Measurements from ENCODE around the gene MLXIP.
A peak's percentile ranks its signal among the peaks of the same experiment; 100 is the strongest.

Gene MLXIP

DNA sequence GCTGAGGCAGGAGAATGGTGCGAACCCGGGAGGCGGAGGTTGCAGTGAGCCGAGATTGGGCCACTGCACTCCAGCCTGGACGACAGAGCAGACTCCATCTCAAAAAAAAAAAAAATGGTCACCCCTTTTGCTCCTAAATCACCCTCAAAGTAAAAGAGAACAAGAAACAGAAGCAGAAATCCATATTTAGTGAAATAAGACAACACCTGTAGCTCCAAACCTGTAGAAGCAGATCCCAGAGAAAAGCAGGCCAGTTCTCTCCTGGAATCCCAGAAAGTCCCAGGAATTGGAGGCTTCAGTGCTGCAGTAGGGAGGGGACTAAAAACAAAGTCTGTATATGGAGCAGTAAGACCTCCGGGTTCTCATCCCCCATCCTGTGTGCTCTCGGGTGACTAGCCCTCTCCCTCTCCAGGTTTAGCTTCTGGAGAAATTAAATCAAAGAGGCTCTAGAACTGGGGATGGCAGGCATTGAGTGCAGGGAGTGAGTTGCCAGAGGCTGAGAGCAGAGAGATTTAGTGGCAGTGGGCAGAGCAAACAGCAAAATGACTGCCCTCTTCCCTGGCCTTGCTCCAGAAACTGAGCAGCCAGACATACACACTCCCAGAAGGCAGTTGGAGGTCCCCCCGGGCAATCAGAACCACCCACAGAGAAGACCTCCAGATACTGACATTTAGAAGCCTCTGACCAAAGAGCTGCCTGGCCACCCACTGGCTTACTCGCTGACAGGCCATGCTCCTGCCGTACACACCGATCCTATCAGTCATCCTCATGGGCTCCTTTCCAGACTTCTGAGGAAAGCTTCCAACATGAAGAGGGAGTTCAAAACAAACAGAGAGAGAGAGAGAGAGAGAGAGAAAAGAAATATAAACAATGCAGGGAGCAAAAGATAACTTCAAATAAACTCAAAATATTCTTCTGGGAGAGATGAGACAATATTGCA is 6.3 kb upstream of the MLXIP start:
- Histone ChIP-seq H3K9me3 (ENCODE audit: severe bottlenecking) (no peaks in the 10 kb centered on the region), H3K36me3 (no peaks in the 10 kb centered on the region), H3K4me3 (ENCODE audit: low read depth, low read length) (no peak overlapping the region), H3K27ac (no peak overlapping the region), H3K27me3 (ENCODE audit: insufficient read depth, low read depth, severe bottlenecking) (no peaks in the 10 kb centered on the region)
- TF ChIP-seq CTCF (IDR thresholded peaks at IDR 0.05; ENCODE audit: low read depth, low read length) = no peak
- no peak for DNase-seq

- no peak for DNase-seq
These were observed 4.7 kb upstream of the MLXIP start for GRCh38 chr12:122073815-122074214.

DNA sequence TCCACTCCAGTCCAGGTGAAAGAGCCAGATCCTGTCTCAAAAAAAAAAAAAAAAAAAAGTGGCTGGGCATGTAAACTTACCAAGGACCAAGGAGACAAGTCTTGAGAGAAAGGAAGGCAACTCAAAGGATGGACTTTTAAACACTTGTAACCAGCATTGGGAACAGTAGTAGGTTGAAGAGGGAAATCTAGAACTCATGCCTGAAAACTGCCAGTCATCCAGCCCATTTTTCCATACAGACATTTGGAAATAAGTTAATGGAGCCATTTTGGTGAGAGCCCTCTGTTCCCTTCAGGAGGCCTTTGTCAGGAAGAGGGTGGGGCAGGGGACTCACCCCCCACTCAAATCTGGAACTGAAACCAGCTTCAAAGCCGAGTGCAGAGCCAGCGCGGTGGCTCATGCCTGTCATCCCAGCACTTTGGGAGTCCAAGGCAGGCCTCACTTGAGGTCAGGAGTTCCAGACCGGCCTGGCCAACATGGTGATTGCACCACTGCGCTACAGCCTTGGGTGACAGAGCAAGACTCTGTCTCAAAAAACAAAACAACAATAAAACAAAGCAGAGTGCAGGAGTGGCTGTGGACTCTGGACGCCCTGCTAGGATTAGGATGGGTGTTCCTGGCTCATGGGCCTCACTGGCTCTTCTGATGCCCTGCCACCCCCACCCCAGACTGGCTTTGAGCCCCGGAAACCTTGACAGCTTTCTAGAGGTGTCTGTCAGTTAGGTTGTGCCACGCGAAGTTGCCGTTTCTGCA is 1.6 kb upstream of the MLXIP start:
- Histone ChIP-seq H3K36me3 (no peaks in the 10 kb centered on the region), H3K9me3 (ENCODE audit: severe bottlenecking) (no peaks in the 10 kb centered on the region), H3K27me3 (ENCODE audit: insufficient read depth, low read depth, severe bottlenecking) (peaks cover 23% of the 10 kb centered on the region), H3K4me3 (ENCODE audit: low read depth, low read length) (no peak overlapping the region), H3K27ac (no peak overlapping the region)
- no peak for TF ChIP-seq CTCF (IDR thresholded peaks at IDR 0.05; ENCODE audit: low read depth, low read length)
- no peak for DNase-seq

More at GRCh38 chr12:122073815-122074214, 4.7 kb upstream of the MLXIP start:
- Histone ChIP-seq H3K27me3 (ENCODE audit: insufficient read depth, low read depth, severe bottlenecking) (no peaks in the 10 kb centered on the region), H3K4me3 (ENCODE audit: low read depth, low read length) (no peak overlapping the region), H3K36me3 (no peaks in the 10 kb centered on the region), H3K9me3 (ENCODE audit: severe bottlenecking) (no peaks in the 10 kb centered on the region), H3K27ac (no peak overlapping the region)
- no peak for TF ChIP-seq CTCF (IDR thresholded peaks at IDR 0.05; ENCODE audit: low read depth, low read length)

DNA sequence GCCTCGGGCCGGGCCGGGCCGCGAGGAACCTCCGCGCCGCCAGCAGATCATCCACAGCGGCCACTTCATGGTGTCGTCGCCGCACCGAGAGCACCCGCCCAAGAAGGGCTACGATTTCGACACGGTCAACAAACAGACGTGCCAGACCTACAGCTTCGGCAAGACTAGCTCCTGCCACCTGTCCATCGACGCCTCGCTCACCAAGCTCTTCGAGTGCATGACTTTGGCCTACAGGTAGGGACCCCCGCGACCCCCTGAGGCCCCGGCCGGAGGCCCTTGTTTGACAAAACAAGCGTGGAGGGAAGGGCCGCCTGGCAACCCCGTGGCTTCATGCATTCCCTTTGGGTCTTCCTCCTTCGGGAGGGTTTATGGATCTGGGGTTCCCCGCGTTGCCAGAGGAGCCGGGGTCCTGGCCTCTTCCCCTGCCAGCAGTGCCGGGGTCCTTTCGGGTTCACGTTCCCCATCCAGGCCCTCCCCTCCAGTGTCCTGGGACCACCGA is 526 bp downstream of the MLXIP start:
- peak; percentile 22 for DNase-seq
- peak overlapping the region; percentile 49 for H3K4me3 ChIP-seq (ENCODE audit: low read depth, low read length)
- TF ChIP-seq CTCF (IDR thresholded peaks at IDR 0.05; ENCODE audit: low read depth, low read length) = no peak
- peaks cover 26% of the 10 kb centered on the region for H3K27me3 ChIP-seq (ENCODE audit: insufficient read depth, low read depth, severe bottlenecking)
- no peaks in the 10 kb centered on the region for H3K9me3 ChIP-seq (ENCODE audit: severe bottlenecking)
- no peaks in the 10 kb centered on the region for H3K36me3 ChIP-seq
- no peak overlapping the region for H3K27ac ChIP-seq

DNA sequence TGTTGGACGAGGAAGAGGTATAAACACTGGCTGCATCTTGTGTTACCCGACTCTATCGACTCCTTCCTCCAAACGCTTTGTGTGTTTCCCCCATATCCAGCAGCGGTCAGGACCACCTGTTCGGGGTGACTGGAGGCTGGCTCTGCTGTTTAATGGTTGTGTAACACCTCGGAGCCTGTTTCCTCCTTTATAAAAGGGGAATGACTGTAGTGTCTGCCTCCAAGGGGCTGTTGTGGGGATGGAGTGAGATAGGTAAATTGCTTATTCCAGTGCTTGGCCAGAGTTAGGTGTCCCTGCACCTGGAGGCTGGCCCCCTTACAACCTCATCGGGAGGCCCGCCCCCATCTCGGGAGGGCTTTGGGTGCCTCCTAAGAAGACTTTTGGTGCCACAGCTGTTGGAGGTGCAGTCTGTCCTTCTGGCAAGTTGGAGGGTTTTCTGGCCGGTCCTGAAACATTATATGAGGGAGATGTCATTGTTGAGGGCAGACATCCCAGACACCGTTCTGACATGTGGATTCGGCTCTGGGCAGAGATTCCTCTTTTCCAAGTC is 1.1 kb downstream of the MLXIP start:
- DNase-seq = no peak
- no peak for TF ChIP-seq CTCF (IDR thresholded peaks at IDR 0.05; ENCODE audit: low read depth, low read length)
- H3K27me3 ChIP-seq (ENCODE audit: insufficient read depth, low read depth, severe bottlenecking) = peaks cover 26% of the 10 kb centered on the region
- no peaks in the 10 kb centered on the region for H3K36me3 ChIP-seq
- H3K9me3 ChIP-seq (ENCODE audit: severe bottlenecking) = no peaks in the 10 kb centered on the region
- no peak overlapping the region for H3K27ac ChIP-seq
- H3K4me3 ChIP-seq (ENCODE audit: low read depth, low read length) = peak overlapping the region; percentile 49
